ENCODE measurements around the gene SLC11A2. TPM values are rescaled to one million over a fixed set of nuclear protein-coding genes. Genes with fewer than 3 reads are reported as not detected.

The SLC11A2 gene
- polyA plus RNA-seq, 1 experiment: 51.4 TPM

DNA sequence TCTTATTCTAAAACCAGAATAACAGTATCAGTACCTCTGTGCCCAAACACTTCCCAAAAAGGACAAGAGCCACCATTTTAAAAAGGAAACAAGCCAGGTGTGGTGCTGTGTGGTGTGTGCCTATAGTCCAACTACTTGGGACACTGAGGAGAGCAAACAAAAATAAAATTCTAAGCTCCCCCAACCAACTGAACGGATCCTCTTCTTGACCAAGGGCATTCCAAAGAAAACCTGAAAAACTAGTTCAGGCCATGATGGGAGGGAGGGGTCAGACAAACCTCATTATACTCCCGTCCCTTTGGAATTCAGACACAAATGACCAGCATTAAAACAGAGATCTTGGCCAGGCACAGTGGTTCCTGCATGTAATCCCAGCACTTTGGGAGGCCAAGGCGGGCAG is 20.5 kb downstream of the SLC11A2 start:
- peaks cover 5% of the 10 kb centered on the region; the same call in 1 of the 2 replicates for H3K36me3 ChIP-seq (ENCODE audit: control insufficient read depth, insufficient read depth, low read length)
- H3K4me3 ChIP-seq (ENCODE audit: low read depth, low read length): no peak overlapping the region
- ChIA-PET CTCF (interaction anchor here (0.6 to 0.8 kb wide), 2 partner anchors 105 to 180 kb away, joined by 3 read pairs; no protein-coding TSS in a partner anchor), POLR2A (interaction anchor here (0.6 kb wide), 1 partner anchor 230 kb away, joined by 7 read pairs; no protein-coding TSS in a partner anchor)
- no peaks in the 10 kb centered on the region for H3K27me3 ChIP-seq (ENCODE audit: control insufficient read depth, insufficient read depth, low read length)
- DNase-seq (ENCODE audit: low read depth): no peak
- TF ChIP-seq, protein P1, sequence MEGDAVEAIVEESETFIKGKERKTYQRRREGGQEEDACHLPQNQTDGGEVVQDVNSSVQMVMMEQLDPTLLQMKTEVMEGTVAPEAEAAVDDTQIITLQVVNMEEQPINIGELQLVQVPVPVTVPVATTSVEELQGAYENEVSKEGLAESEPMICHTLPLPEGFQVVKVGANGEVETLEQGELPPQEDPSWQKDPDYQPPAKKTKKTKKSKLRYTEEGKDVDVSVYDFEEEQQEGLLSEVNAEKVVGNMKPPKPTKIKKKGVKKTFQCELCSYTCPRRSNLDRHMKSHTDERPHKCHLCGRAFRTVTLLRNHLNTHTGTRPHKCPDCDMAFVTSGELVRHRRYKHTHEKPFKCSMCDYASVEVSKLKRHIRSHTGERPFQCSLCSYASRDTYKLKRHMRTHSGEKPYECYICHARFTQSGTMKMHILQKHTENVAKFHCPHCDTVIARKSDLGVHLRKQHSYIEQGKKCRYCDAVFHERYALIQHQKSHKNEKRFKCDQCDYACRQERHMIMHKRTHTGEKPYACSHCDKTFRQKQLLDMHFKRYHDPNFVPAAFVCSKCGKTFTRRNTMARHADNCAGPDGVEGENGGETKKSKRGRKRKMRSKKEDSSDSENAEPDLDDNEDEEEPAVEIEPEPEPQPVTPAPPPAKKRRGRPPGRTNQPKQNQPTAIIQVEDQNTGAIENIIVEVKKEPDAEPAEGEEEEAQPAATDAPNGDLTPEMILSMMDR (IDR thresholded peaks at IDR 0.05; ENCODE audit: insufficient read depth, low read depth, low read length): no peak

GRCh38 chr12:51005030-51005429 is 21.2 kb downstream of the SLC11A2 start:
- CTCF ChIA-PET: interaction anchor here (0.6 kb wide), 1 partner anchor 179 kb away, joined by 3 read pairs; no protein-coding TSS in a partner anchor
- POLR2A ChIA-PET: no interaction called here
- Histone ChIP-seq H3K27me3 (ENCODE audit: control insufficient read depth, insufficient read depth, low read length) (no peaks in the 10 kb centered on the region), H3K36me3 (ENCODE audit: control insufficient read depth, insufficient read depth, low read length) (peaks cover 5% of the 10 kb centered on the region; the same call in 1 of the 2 replicates), H3K4me3 (ENCODE audit: low read depth, low read length) (no peak overlapping the region)
- TF ChIP-seq, protein P1 (IDR thresholded peaks at IDR 0.05; ENCODE audit: insufficient read depth, low read depth, low read length): no peak
- DNase-seq (ENCODE audit: low read depth): no peak

DNA sequence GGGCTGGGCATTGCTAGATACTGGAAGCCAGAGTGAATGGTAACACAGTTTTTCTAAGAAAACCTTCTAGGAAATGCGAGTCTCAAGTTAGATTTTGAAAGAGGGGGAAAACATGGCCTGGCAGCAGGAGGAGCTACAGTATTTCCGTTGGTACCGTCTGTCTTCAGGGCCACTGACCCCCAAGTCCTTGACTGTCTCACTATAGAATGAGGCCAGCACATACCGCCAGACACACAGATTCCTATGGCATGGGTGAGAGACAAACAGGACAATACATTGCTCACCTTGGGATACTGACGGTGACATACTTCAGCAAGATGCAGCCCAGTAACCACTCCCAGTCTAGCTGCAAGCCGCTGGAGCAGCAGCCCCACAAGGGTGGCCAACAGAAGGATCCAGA is 21.7 kb downstream of the SLC11A2 start:
- H3K27me3 ChIP-seq (ENCODE audit: control insufficient read depth, insufficient read depth, low read length): no peaks in the 10 kb centered on the region
- peaks cover 5% of the 10 kb centered on the region; the same call in 1 of the 2 replicates for H3K36me3 ChIP-seq (ENCODE audit: control insufficient read depth, insufficient read depth, low read length)
- DNase-seq (ENCODE audit: low read depth): no peak
- no peak overlapping the region for H3K4me3 ChIP-seq (ENCODE audit: low read depth, low read length)
- CTCF ChIA-PET: no interaction called here
- TF ChIP-seq, protein P1 (IDR thresholded peaks at IDR 0.05; ENCODE audit: insufficient read depth, low read depth, low read length): no peak
- POLR2A ChIA-PET: no interaction called here

DNA sequence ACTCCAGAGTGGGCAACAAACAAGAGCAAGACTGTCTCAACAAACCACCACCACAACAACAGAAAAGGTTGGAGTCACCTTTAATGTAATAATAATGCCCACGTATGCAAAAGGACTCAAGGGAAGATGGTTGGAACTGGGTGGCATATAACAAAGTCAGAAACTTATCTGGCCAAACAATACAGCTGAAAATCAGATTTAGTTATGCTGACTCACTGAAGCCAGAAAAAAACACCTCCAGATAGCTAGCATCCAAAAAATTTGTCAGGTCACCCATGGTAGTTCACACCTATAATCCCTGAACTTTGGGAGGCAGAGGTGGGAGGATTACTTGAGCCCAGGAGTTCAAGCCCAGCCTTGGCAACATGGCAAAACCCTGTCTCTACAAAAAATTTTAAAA is 24.4 kb downstream of the SLC11A2 start:
- no peaks in the 10 kb centered on the region for H3K27me3 ChIP-seq (ENCODE audit: control insufficient read depth, insufficient read depth, low read length)
- TF ChIP-seq, protein P1 (IDR thresholded peaks at IDR 0.05; ENCODE audit: insufficient read depth, low read depth, low read length): no peak
- DNase-seq (ENCODE audit: low read depth): no peak
- CTCF ChIA-PET: interaction anchor here (1.5 to 2.2 kb wide), 2 partner anchors 16 to 25 kb away, joined by 3 to 10 read pairs; partner anchors contain the start of gene SLC11A2
- H3K36me3 ChIP-seq (ENCODE audit: control insufficient read depth, insufficient read depth, low read length): peaks cover 4% of the 10 kb centered on the region; the same call in 1 of the 2 replicates
- POLR2A ChIA-PET: no interaction called here
- no peak overlapping the region for H3K4me3 ChIP-seq (ENCODE audit: low read depth, low read length)

GRCh38 chr12:51000245-51000644 is 25.9 kb downstream of the SLC11A2 start:
- peaks cover 13% of the 10 kb centered on the region for H3K36me3 ChIP-seq (ENCODE audit: control insufficient read depth, insufficient read depth, low read length)
- peak; percentile 39 for DNase-seq (ENCODE audit: low read depth)
- no peaks in the 10 kb centered on the region for H3K27me3 ChIP-seq (ENCODE audit: control insufficient read depth, insufficient read depth, low read length)
- H3K4me3 ChIP-seq (ENCODE audit: low read depth, low read length): no peak overlapping the region
- POLR2A ChIA-PET: no interaction called here
- TF ChIP-seq, protein P1 (IDR thresholded peaks at IDR 0.05; ENCODE audit: insufficient read depth, low read depth, low read length): no peak
- CTCF ChIA-PET: interaction anchor here (0.6 kb wide), 1 partner anchor 353 kb away, joined by 3 read pairs; no protein-coding TSS in a partner anchor
